ENCODE results near the gene RPL7A. TPM values are rescaled to one million over a fixed set of nuclear protein-coding genes. Genes with fewer than 3 reads are reported as not detected.

Gene RPL7A
- total and polyA plus RNA-seq, 3 donors from 2014 or later, result 856 to 1,924 (median 1,453) TPM

GRCh38 chr9:133345596-133345995, 2.4 kb upstream of the RPL7A start:
- Histone ChIP-seq H3K4me3 (no peak overlapping the region), H3K36me3 (ENCODE audit: low read depth, missing control alignments) (no peaks in the 10 kb centered on the region), H3K4me1 (peaks cover 24% of the 10 kb centered on the region), H3K27ac (no peak overlapping the region), H3K9me3 (no peaks in the 10 kb centered on the region), H3K27me3 (no peaks in the 10 kb centered on the region)
- no peak for TF ChIP-seq CTCF (IDR thresholded peaks at IDR 0.05)
- no peak for TF ChIP-seq POLR2A (IDR thresholded peaks at IDR 0.05)
- no peak for DNase-seq
- intact Hi-C loops (cut with DNase I; ENCODE audit: low total_unique reads), result no loop called here
- 93 to 96% methylated on average over 3 to 6 of the region's 6 CpGs for WGBS, 2 donors

- no peaks in the 10 kb centered on the region for H3K27me3 ChIP-seq
- intact Hi-C loops (cut with DNase I; ENCODE audit: low total_unique reads), result no loop called here
- no peak overlapping the region for H3K4me3 ChIP-seq
- WGBS, 2 donors, result 38 to 48% methylated on average over 15 of the region's 15 CpGs
- DNase-seq, result no peak
- H3K9me3 ChIP-seq, result no peaks in the 10 kb centered on the region
- H3K36me3 ChIP-seq (ENCODE audit: low read depth, missing control alignments), result no peaks in the 10 kb centered on the region
- H3K27ac ChIP-seq, result peak overlapping the region; percentile 89 to 90
- peaks cover 24% of the 10 kb centered on the region for H3K4me1 ChIP-seq
- TF ChIP-seq POLR2A (IDR thresholded peaks at IDR 0.05) (no peak), CTCF (IDR thresholded peaks at IDR 0.05) (no peak)
Observed at GRCh38 chr9:133346021-133346785, 1.8 kb upstream of the RPL7A start.

GRCh38 chr9:133347515-133347984, 468 bp upstream of the RPL7A start:
- H3K9me3 ChIP-seq, result no peaks in the 10 kb centered on the region
- no peak for DNase-seq
- peak overlapping the region; percentile 98 to 99 for H3K4me3 ChIP-seq
- H3K36me3 ChIP-seq (ENCODE audit: low read depth, missing control alignments), result no peaks in the 10 kb centered on the region
- intact Hi-C loops (cut with DNase I; ENCODE audit: low total_unique reads), result no loop called here
- no peaks in the 10 kb centered on the region for H3K27me3 ChIP-seq
- TF ChIP-seq POLR2A (IDR thresholded peaks at IDR 0.05), result no peak
- no peak for TF ChIP-seq CTCF (IDR thresholded peaks at IDR 0.05)
- H3K27ac ChIP-seq, result peak overlapping the region; percentile 89 to 90
- peaks cover 24% of the 10 kb centered on the region for H3K4me1 ChIP-seq
- 0 to 2% methylated on average over 18 to 34 of the region's 41 CpGs for WGBS, 2 donors

GRCh38 chr9:133348718-133349573, 928 bp downstream of the RPL7A start:
- intact Hi-C loops (cut with DNase I; ENCODE audit: low total_unique reads), result no loop called here
- WGBS, 2 donors, result 9 to 14% methylated on average over 24 to 25 of the region's 25 CpGs
- H3K36me3 ChIP-seq (ENCODE audit: low read depth, missing control alignments), result no peaks in the 10 kb centered on the region

More at GRCh38 chr9:133348718-133349573, 928 bp downstream of the RPL7A start:
- DNase-seq, result no peak
- no peaks in the 10 kb centered on the region for H3K27me3 ChIP-seq
- H3K27ac ChIP-seq, result peak overlapping the region; percentile 89 to 90
- TF ChIP-seq CTCF (IDR thresholded peaks at IDR 0.05) (no peak), POLR2A (IDR thresholded peaks at IDR 0.05) (no peak)
- peak overlapping the region; percentile 98 to 99 for H3K4me3 ChIP-seq
- H3K9me3 ChIP-seq, result no peaks in the 10 kb centered on the region
- peaks cover 24% of the 10 kb centered on the region for H3K4me1 ChIP-seq
